GM19467 (cell line): ENCODE measurements around the gene SH3RF3.

Experiments
- ATAC-seq: cut with Tn5 transposase; IDR thresholded peaks from one replicate; pipeline ENCODE4 v1.9.1; 2021; ENCODE audit warnings: mild to moderate bottlenecking, moderate library complexity; ENCODE audit not compliant: unreplicated experiment

The SH3RF3 gene

GRCh38 chr2:109197491-109198418 lies 68.8 kb downstream of the SH3RF3 start:
- no peak for ATAC-seq

- no peak for ATAC-seq
Observed at GRCh38 chr2:109199790-109200189, 70.8 kb downstream of the SH3RF3 start.

GRCh38 chr2:109200616-109201464 lies 71.8 kb downstream of the SH3RF3 start:
- ATAC-seq, result no peak

GRCh38 chr2:109201465-109202327 lies 72.7 kb downstream of the SH3RF3 start:
- ATAC-seq, result no peak

- ATAC-seq, result no peak
Observed at GRCh38 chr2:109202486-109202885, 73.5 kb downstream of the SH3RF3 start.

- no peak for ATAC-seq
Observed at GRCh38 chr2:109203246-109204011, 74.4 kb downstream of the SH3RF3 start.

- ATAC-seq, result no peak
Observed at GRCh38 chr2:109204412-109204811, 75.4 kb downstream of the SH3RF3 start.

- ATAC-seq, result no peak
Observed at GRCh38 chr2:109205447-109205846, 76.4 kb downstream of the SH3RF3 start.

- no peak for ATAC-seq
Observed at GRCh38 chr2:109206569-109207146, 77.7 kb downstream of the SH3RF3 start.

- no peak for ATAC-seq
Observed at GRCh38 chr2:109207176-109207575, 78.2 kb downstream of the SH3RF3 start.

GRCh38 chr2:109208071-109208950 lies 79.3 kb downstream of the SH3RF3 start:
- ATAC-seq, result no peak

GRCh38 chr2:109208951-109209335 lies 79.9 kb downstream of the SH3RF3 start:
- no peak for ATAC-seq

- ATAC-seq, result no peak
Observed at GRCh38 chr2:109209412-109209811, 80.4 kb downstream of the SH3RF3 start.

- no peak for ATAC-seq
Observed at GRCh38 chr2:109209941-109210340, 80.9 kb downstream of the SH3RF3 start.

GRCh38 chr2:109210431-109211200 lies 81.6 kb downstream of the SH3RF3 start:
- ATAC-seq, result no peak

- no peak for ATAC-seq
Observed at GRCh38 chr2:109211315-109211714, 82.3 kb downstream of the SH3RF3 start.

- no peak for ATAC-seq
Observed at GRCh38 chr2:109212836-109213563, 84.0 kb downstream of the SH3RF3 start.
